ENCODE data around the gene CDK8. TPM values are rescaled to one million over a fixed set of nuclear protein-coding genes. Genes with fewer than 3 reads are reported as not detected.

CDK8 gene
- total and polyA plus RNA-seq, 2 donors (not counting 3 experiments of a cell fraction or from before 2014, with no cell fraction given), result 12.2 to 13.3 TPM

- peaks cover 6% of the 10 kb centered on the region for H3K79me2 ChIP-seq (ENCODE audit: control insufficient read depth, insufficient read depth, low read length)
- POLR2A ChIA-PET, result no interaction called here
- no TSS peak for BruUV-seq (replicated peaks)
Observed at GRCh38 chr13:26324867-26325266, 70.9 kb downstream of the CDK8 start.

More at GRCh38 chr13:26324867-26325266, 70.9 kb downstream of the CDK8 start:
- FAIRE-seq (no peak), DNase-seq (ENCODE audit: low read depth, low spot score) (peak; percentile 21)
- no peak overlapping the region for H3K9ac ChIP-seq (replicated peaks; ENCODE audit: extremely low read depth, insufficient read depth, low read length)
- H4K20me1 ChIP-seq (replicated peaks; ENCODE audit: control insufficient read depth, extremely low read depth, insufficient read depth, low read length), result peaks cover 10% of the 10 kb centered on the region
- no peak overlapping the region for H3K4me3 ChIP-seq (replicated peaks in 1 of 3; ENCODE audit: insufficient read depth in 1 of 3, low read depth in 1 of 3, low read length in 3 of 3)
- intact Hi-C loops (cut with micrococcal nuclease) (no loop called here), dilution Hi-C loops (cut with MboI; ENCODE audit: extremely low pct_ligation_motif_present, low sequenced_read_pairs) (no loop called here)
- CTCF ChIA-PET, result interaction anchor here (0.7 kb wide), 1 partner anchor 374 kb away, joined by 3 read pairs; no protein-coding TSS in a partner anchor
- H3K4me1 ChIP-seq (ENCODE audit: control insufficient read depth, extremely low read depth, insufficient read depth, low read length), result no peaks in the 10 kb centered on the region
- H3K9me1 ChIP-seq (replicated peaks; ENCODE audit: control insufficient read depth, extremely low read depth, insufficient read depth, low read length), result no peaks in the 10 kb centered on the region
- H3K4me2 ChIP-seq (ENCODE audit: insufficient read depth, low read length), result no peak overlapping the region
- no peaks in the 10 kb centered on the region for H3K36me3 ChIP-seq (ENCODE audit: control insufficient read depth in 2 of 2, extremely low read depth in 1 of 2, insufficient read depth in 2 of 2, low read length in 2 of 2)
- no peak for TF ChIP-seq CTCF (IDR thresholded peaks at IDR 0.05; ENCODE audit: extremely low read depth in 1 of 2, insufficient read depth in 1 of 2, low read depth in 1 of 2, low read length in 2 of 2)
- TF ChIP-seq MAX (IDR thresholded peaks at IDR 0.05; ENCODE audit: insufficient read depth, insufficient read length), result no peak
- no peak for TF ChIP-seq POLR2A (IDR thresholded peaks at IDR 0.05; ENCODE audit: low read depth, low read length)
- TF ChIP-seq FOS (IDR thresholded peaks at IDR 0.05; ENCODE audit: borderline replicate concordance, insufficient read depth, low read length), result no peak
- TF ChIP-seq POLR2AphosphoS5 (IDR thresholded peaks at IDR 0.05; ENCODE audit: insufficient read depth, low read depth, low read length), result no peak
- no peak for TF ChIP-seq MYC (IDR thresholded peaks at IDR 0.05; ENCODE audit: low read depth, low read length)
- no peak for TF ChIP-seq JUN (IDR thresholded peaks at IDR 0.05; ENCODE audit: borderline replicate concordance, insufficient read depth, insufficient read length, low read depth)
- TF ChIP-seq GATA2 (IDR thresholded peaks at IDR 0.05; ENCODE audit: insufficient read depth, insufficient read length, low read depth, low read length), result no peak
- no peak for TF ChIP-seq EZH2 (IDR thresholded peaks at IDR 0.05; ENCODE audit: borderline replicate concordance, low read depth, low read length, severe bottlenecking)
- no peak overlapping the region for H2AFZ ChIP-seq (ENCODE audit: low read depth, low read length)
- no peaks in the 10 kb centered on the region for H3K9me3 ChIP-seq (replicated peaks; ENCODE audit: control insufficient read depth, insufficient read depth, low read length)
- no peak overlapping the region for H3K27ac ChIP-seq (ENCODE audit: insufficient read depth, low read depth, low read length)
- no peaks in the 10 kb centered on the region for H3K27me3 ChIP-seq (ENCODE audit: control insufficient read depth in 2 of 2, insufficient read depth in 2 of 2, low read length in 2 of 2)
